Right lobe of liver (tissue), 6 donors: ENCODE results near the gene PRICKLE4. TPM values are rescaled to one million over a fixed set of nuclear protein-coding genes. Genes with fewer than 3 reads are reported as not detected.

Source experiments
- ATAC-seq, 4 donors: fragments of 200-7000 bp; cut with Tn5 transposase; one replicate each; pipeline ENCODE4 v1.9.1; 2020; ENCODE audit warnings: mild to moderate bottlenecking in 4 of 4, moderate library complexity in 4 of 4
- DNase-seq, 3 donors: peaks; one replicate each; pipeline ENCODE4 v3.0.0-alpha.2; 2020
- H3K27ac ChIP-seq, 3 donors: fragments of 200-600 bp; one replicate each; pipeline ENCODE4 v1.8.0; 2022
- H3K27me3 ChIP-seq, 2 donors: fragments of 200-600 bp; one replicate each; pipeline ENCODE4 v1.8.0; 2022
- H3K36me3 ChIP-seq, 4 donors: fragments of 200-600 bp; sonication (generic) in 1 of 4; one replicate each; pipeline versions ENCODE4 v1.5.1 to v1.8.0; 2017 to 2022; ENCODE audit warnings: control low read depth in 1 of 4
- H3K4me1 ChIP-seq, 4 donors: fragments of 200-600 bp; sonication (generic) in 1 of 4; one replicate each; pipeline versions ENCODE4 v1.5.1 to v1.8.0; 2017 to 2022; ENCODE audit warnings: control low read depth in 1 of 4
- H3K4me3 ChIP-seq, 3 donors: fragments of 200-600 bp; one replicate each; pipeline ENCODE4 v1.8.0; 2022
- H3K9me3 ChIP-seq, 4 donors: fragments of 200-600 bp; sonication (generic) in 1 of 4; one replicate each; pipeline versions ENCODE4 v1.5.1 to v1.8.0; 2017 to 2022; ENCODE audit warnings: control low read depth in 1 of 4
- POLR2A ChIP-seq: fragments of 450-650 bp; IDR thresholded peaks from one replicate; pipeline ENCODE4 v1.6.1; 2017; ENCODE audit warnings: antibody characterized with exemption, mild to moderate bottlenecking
- WGBS: methylation state at CpG from one replicate; pipeline ENCODE4 v1.1.6; 2018; ENCODE audit warnings: low coverage, low lambda C conversion rate; ENCODE audit not compliant: insufficient coverage; ENCODE audit errors: missing lambda C conversion rate; 5-methylcytosine and 5-hydroxymethylcytosine counted together
- intact Hi-C, 2 donors: fragments of 100-400 bp; cut with DNase I; formaldehyde crosslinking; loops; one replicate each; pipeline versions ENCODE4 v1.11.2 to v1.14.1; 2022
- total RNA-seq, 6 experiments: library from RNA; depleted of rRNA in 2 of 6; stranded (reverse); fragments of >200 nt in 2 of 6; fragmentation: NEBNext Ultra II Directional in 3 of 6; extraction: Animal tissue kit (Norgen Biotek cat#: 25700) in 3 of 6; gene quantifications; one replicate each; pipeline versions ENCODE4 v1.1.0 to v1.2.4, GENCODE V29; 2016 to 2023
- TF ChIP-seq, protein P1 (sequence below), 4 donors: fragments of 200-600 bp in 3 of 4; fragments of 450-650 bp in 1 of 4; IDR thresholded peaks; one replicate each; pipeline versions ENCODE4 v1.5.1 to v1.8.0; 2016 to 2022; ENCODE audit warnings: antibody characterized with exemption in 4 of 4, mild to moderate bottlenecking in 2 of 4
- donor health status: DM: no; HTN: yes; CAD: no.
- donor health status: DM: no; HTN: no; CAD: no.
- donor health status: DM: no; HTN: no; CAD: no.
- donor health status: DM: no; HTN: yes; CAD: no.
- donor health status: DM: no; HTN: yes; CAD: no.

Gene PRICKLE4
- total RNA-seq, 6 experiments from 2014 or later = 1.3 to 3.1 (median 2.7) TPM; not detected in 1

DNA sequence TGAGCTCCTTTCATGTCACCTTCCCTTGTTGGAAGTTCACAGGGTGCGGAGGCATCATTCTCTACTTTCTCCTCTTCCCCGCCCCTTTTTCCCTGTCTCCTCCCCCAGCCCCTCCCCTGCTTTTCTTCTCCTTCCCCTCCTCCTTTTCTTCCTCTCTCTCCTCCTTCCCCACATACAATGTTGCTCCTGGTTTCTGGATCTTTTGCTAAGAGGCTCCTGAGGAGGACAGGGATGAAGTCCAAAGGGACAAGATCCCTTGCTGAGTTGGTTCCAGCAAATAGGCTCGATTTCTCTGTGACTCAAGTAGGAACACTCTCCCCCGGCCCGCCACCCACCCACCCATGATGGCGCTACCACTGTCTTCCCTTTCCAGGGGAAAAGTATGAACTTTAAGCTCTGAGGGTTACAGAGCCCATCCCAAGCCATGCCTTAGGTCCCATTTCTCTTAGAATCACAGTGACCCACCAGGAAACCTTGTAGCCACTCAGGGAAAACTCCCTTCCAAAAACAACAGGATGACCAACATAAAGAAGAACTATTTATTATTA, 44.3 kb upstream of the PRICKLE4 start:
- DNase-seq = peak in 1 of 3 donors; percentile 5
- 72% methylated on average over 6 of the region's 6 CpGs for WGBS
- Histone ChIP-seq H3K36me3 (no peaks in the 10 kb centered on the region), H3K27ac (no peak overlapping the region), H3K4me3 (no peak overlapping the region), H3K27me3 (no peaks in the 10 kb centered on the region), H3K4me1 (no peaks in the 10 kb centered on the region), H3K9me3 (no peaks in the 10 kb centered on the region)
- no peak for TF ChIP-seq POLR2A
- TF ChIP-seq, protein P1, sequence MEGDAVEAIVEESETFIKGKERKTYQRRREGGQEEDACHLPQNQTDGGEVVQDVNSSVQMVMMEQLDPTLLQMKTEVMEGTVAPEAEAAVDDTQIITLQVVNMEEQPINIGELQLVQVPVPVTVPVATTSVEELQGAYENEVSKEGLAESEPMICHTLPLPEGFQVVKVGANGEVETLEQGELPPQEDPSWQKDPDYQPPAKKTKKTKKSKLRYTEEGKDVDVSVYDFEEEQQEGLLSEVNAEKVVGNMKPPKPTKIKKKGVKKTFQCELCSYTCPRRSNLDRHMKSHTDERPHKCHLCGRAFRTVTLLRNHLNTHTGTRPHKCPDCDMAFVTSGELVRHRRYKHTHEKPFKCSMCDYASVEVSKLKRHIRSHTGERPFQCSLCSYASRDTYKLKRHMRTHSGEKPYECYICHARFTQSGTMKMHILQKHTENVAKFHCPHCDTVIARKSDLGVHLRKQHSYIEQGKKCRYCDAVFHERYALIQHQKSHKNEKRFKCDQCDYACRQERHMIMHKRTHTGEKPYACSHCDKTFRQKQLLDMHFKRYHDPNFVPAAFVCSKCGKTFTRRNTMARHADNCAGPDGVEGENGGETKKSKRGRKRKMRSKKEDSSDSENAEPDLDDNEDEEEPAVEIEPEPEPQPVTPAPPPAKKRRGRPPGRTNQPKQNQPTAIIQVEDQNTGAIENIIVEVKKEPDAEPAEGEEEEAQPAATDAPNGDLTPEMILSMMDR (IDR thresholded peaks at IDR 0.05) = no peak
- ATAC-seq = no peak
- intact Hi-C loops = no loop called here

DNA sequence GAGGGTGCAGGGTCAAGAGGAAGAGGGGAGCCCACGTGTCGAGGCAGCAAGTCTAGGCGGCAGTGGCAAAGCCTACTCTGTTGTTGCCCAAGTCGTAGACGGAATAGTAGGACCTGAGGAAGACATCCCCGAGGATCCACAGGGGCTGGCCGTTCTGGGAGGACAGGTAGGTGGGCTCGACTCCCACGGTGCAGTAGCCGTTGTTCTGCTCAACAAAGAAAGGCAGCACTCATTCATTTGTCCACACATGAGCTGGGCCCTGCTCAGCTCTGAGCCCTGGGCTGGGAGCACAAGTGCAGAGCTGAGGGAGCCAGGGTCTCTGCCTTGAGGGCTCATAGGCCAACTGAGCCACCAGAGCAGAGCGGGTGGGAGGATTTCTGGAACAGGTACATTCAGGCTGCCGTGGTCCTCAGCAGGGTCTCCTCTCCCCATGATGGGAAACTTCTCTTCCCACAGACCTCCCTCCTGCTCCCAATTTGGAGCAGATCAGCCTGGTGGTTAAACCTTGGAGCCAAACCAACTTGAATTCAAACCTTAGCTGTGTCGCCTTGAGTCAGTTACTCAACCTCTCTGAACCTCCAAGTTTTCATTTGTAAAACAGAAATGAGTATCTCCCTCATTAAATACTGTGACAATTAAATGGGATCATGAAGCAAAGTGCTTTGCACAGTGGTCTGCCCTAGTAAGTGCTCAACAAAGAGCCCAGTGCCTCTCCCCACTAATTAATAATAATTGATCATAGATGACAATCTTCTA, 43.6 kb upstream of the PRICKLE4 start:
- 41% methylated on average over 2 of the region's 13 CpGs for WGBS
- DNase-seq (no peak), ATAC-seq (no peak)
- no peaks in the 10 kb centered on the region for H3K4me1 ChIP-seq
- TF ChIP-seq, protein P1 (IDR thresholded peaks at IDR 0.05) = no peak
- no peak for TF ChIP-seq POLR2A
- no peaks in the 10 kb centered on the region for H3K27me3 ChIP-seq
- no peak overlapping the region for H3K27ac ChIP-seq
- H3K9me3 ChIP-seq = no peaks in the 10 kb centered on the region
- no peak overlapping the region for H3K4me3 ChIP-seq
- intact Hi-C loops = no loop called here
- H3K36me3 ChIP-seq = no peaks in the 10 kb centered on the region

DNA sequence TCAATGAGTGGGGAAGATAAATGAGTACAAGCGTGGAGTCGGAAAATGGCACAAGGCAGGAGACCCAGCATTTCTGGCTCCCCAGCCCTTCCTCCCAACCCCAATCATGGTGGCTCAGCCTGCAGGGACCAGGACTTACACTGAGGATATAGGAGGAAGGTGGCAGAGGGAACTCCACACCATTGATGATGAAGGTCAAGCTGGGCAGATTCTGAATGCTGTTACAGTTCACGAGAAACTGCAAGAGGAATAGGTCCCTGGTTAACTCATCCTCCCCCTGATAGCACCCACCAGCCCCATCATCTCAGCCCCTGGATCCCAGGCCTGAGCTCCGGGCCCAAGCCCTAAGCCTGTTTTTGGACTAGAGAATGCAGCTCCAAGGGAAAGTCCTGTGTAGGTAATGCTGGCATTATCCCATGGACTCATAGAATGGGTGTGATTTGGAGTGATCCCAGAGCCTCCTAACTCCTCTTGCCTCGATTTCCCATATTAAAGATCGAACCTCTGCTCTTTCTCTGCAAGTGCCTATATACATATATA, 42.9 kb upstream of the PRICKLE4 start:
- intact Hi-C loops = no loop called here
- no peak for ATAC-seq
- TF ChIP-seq, protein P1 (IDR thresholded peaks at IDR 0.05) = no peak
- TF ChIP-seq POLR2A = no peak
- 100% methylated on average over 5 of the region's 6 CpGs for WGBS
- no peak for DNase-seq
- Histone ChIP-seq H3K9me3 (no peaks in the 10 kb centered on the region), H3K27me3 (no peaks in the 10 kb centered on the region), H3K4me1 (no peaks in the 10 kb centered on the region), H3K4me3 (no peak overlapping the region), H3K36me3 (no peaks in the 10 kb centered on the region), H3K27ac (no peak overlapping the region)

DNA sequence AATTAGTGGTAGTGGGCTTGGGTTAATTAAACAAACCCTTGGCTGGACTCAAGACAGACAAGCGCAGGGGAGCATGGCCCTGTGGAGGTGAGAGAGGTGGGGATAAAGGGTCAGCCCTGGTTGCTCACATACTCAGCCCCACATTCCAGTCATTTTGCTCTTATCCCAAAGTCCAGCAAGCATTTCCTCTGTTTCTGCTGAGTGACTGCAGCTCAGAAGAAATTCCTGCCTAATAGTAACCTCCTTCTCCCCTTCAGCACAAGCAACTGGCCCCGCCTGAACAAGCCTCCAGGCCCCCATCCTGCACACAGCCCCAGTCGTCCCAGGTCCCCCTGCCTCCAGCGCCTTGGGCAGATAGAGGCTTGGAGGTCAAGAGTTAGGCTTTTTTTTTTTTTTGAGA, 41.5 kb upstream of the PRICKLE4 start:
- Histone ChIP-seq H3K4me1 (no peaks in the 10 kb centered on the region), H3K27me3 (no peaks in the 10 kb centered on the region), H3K27ac (no peak overlapping the region), H3K9me3 (no peaks in the 10 kb centered on the region), H3K4me3 (no peak overlapping the region), H3K36me3 (no peaks in the 10 kb centered on the region)
- TF ChIP-seq, protein P1 (IDR thresholded peaks at IDR 0.05) = no peak
- no peak for TF ChIP-seq POLR2A
- ATAC-seq (no peak), DNase-seq (no peak)
- WGBS = 40% methylated on average over 3 of the region's 4 CpGs
- intact Hi-C loops = no loop called here
